Activated T-cell treated with anti-CD3 and anti-CD28 coated beads, Interleukin-2, amount 50 U/mL, for 48 hours (primary cell): ENCODE measurements around the gene FCGBP.
"Not testable (repeated sequence)": the region's sequence is repeated elsewhere in the genome, so short reads cannot be mapped to it uniquely, and the experiment has no call there.

Source experiments
- DNase-seq, 2 experiments: peaks; one replicate each; pipeline ENCODE4 v3.0.0-alpha.2; 2020

Gene FCGBP

DNA sequence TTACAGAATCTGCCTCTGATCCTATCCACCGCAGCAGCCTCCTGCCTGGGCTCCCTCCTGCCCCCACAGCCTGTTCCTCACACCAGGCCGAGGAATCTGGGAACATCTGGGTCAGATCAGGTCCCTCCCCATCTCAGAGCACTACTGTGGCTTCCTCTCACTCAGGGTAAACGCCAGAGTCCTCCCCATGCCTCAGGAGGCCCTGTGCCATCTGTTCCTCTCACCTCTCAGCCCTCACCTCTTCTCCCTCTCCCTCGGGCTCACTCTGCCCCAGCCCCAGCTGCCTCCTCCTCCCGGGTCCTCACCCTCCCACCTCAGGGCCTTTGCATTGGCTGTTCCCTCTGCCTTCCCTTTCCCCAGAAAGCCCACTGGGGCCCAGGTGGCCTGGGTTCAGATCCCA, 18.2 kb downstream of the FCGBP start:
- DNase-seq = no peak

DNA sequence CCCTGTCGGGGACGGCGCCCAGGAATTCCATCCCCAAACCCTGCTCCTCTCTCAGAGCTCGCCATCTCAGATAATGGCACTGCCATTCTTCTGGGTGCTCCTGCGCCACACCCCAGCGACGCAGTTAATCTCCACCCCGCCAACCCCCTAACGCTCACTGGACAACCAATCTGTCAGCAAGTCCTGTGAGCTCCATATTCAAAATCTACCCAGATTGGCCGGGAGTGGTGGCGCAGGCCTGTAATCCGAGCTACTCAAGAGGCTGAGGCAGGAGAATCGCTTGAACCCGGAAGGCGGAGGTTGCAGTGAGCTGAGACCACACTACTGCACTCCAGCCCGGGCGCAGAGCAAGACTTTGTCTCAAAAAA, 18.6 kb downstream of the FCGBP start:
- DNase-seq = no peak

DNA sequence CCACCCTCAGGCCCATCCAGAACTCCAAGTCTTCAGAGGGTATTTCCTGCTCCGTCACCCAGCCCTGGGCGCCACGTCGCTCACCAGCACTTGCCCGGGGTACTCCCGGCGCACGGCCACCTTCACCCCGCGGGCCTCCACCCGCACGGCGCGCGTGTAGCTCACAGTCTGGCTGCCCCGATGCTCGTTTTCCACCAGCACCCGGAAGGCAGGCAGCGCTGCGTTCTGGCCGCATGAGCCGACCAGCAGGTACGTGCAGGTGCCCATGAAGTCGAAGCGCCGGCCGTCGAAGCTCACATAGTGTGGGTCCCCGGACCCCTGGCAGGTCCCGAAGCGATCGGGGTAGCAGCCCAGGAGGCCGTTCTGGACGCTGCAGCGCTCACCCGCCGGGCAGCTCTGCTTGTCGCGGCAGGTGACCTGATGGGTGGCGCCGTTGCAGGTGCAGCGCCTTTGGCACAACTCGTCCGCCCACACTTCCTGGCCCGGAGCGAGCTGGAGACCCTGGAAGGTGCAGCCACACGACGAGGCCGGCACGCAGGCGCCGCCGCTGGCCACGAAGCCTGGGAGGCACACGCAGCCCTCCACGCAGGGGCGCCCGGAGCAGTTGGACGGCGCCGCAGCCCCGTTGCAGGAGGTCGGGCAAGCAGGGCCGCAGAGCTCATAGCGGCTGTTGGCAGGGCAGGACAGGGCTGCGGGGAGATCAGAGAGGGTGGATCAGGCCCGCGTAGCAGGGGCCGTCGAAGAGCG, 19.2 kb downstream of the FCGBP start:
- no peak for DNase-seq

DNA sequence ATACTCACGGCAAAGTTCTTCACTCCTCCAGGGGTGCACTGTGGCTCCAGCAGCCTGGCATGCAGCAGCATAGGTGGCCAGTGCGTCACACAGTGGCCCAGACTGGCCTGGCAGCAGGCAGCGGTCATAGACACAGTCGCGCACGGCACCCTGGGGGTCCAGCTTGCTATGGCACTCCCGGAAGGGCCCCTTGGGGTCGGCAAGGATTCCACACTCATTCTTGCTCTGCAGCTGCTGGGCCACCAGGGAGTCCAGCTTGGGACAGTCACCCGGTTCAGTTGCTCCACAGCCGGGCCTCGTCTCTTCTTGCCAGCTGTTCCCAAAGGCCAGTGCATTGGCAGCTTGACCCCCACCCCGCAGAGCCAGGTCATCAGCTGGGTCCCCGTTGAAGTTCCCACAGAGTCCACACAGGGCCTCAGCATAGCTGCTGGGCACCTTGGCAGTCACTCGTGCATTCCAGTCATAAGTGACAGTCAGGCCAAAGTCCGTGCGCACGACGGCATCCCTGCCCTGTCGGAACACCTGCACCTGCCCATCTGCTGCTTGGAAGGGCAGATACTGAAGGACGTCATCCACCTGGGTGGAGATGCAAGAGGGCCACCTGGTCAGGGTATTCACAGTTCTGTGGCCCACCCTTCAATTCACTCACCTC, 20.6 kb downstream of the FCGBP start:
- no peak for DNase-seq

DNA sequence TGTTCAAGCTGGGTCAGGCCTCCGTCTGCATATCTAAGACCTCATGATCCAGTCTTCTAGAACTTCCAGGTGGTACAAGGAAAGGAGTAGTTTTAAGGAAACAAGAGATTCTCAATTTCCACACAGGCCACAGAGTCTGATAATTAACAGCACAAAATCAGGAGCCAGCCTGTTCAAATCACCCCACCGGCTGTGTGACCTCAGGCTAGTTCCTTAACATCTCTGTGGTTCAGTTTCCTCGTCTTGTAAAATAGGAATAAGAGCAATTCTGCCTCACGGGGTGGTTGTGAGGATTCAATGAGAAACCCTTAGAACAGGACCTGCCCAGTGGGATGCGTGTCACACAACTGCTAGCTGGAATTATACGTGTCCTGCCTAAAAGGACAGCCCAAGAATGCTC, 25.6 kb downstream of the FCGBP start:
- no peak for DNase-seq

DNA sequence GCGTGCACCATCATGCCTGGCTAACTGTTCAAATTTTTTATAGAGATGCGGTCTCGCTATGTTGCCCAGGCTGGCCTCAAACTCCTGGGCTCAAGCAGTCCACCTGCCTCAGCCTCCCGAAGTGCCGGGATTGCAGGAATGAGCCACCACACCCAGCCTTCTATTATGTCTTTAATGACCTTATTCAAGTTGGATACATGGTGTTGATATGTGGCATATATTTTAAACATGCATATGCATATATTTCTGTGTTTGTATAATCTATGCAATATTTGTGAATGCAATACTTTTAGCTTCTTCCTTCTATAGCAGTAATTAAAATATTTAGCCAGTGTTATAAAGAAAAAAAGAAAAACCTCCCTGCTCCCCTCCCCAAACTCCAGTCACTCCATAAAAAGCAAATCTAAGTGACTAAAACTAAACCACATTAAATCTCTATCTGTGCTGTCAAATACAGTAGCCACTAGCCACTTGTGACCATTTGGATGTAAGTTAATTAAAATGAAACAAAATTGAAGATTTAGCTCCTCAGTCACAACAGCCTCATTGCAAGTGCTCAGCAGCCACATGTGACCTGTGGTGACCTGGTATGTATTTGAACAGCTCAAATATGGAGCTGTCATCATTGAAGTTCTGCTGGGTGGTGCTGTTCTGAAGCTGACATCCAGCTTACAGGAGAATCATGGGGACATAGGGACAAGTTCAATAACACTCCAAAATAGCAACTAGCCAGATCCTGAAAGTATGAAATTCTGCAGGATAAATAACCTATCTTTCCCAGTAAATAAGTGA, 27.4 kb downstream of the FCGBP start:
- DNase-seq = no peak

DNA sequence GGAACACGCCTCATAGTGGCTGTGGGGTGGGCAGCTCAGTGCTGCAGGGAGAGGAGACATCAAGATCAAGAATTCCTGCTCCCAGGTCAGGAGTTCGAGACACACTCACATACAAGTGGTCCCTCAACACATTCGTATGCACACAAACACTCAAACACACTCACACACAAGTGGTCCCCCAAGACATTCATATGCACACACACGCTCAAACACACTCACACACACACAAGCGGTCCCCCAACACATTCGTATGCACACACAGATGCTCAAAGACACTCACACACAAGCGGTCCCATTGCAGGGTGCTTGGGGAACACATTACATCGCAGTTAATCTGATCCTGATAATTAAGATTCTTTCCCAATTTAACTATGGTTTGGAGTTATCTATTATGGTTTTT, 28.2 kb downstream of the FCGBP start:
- peak in 1 of 2 experiments; percentile 14 for DNase-seq

DNA sequence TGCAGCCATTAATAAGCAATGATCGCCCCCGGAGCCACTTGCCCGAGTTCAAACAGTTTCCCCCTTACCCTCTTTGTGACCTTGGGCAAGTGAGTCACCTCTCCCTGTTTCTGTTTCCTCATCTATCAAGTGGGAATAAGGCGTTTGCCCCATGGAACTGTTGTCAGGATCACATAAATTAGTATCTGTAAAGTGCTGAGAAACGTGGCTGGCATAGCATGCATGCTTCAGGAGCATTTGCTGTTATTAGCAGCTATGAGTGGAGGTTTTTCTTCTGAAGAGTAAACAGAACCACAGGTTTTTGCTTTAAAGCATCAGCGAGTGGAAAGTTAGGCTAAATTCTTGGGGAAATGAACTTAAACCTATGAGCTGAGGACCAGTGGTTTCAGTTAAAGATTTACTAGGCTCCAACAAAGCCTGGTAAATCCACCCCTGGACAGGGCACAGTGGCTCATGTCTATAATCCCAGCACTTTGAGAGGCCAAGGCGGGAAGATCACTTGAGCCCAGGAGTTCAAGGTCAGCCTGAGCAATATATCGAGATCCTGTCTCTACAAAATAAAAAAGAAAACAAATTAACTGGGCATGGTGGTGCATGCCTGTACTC, 30.8 kb downstream of the FCGBP start:
- DNase-seq = not testable (repeated sequence)

DNA sequence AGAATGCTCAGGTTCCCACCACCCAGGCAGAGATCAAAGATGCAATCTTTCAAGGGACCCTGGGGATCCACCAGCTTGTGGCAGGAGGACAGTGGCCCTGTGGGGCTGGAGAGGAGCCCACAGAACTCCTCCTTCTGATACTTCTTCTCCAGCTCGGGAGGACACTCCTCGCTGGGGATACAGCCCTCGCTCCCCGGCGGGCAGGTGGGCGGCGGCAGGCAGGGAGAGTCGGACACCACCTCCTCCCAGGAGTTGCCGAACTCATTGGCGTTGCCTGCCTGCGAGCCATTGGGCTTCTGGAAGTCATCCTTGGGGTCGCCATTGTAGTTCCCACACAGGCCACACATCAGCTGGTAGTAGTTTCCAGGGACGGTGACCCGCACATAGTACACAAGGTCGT, 32.1 kb downstream of the FCGBP start:
- not testable (repeated sequence) for DNase-seq

DNA sequence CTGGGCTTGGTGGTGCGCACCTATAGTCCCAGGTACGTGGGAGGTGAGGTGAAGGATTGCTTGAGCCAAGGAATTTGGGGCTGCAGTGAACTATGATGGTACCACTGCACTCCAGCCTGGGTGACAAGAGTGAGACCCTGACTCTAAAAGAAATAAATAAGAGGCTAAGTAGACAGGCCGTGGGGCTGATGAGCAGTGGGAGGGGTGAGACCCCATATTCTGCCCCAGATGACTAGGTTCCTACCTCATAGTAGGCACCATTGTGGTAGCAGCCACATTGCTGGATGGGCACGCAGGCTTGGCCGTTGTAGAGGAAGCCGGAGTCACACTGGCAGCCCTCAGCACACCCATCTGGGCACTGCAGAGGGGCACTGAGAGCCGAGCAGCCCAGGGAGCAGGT, 32.8 kb downstream of the FCGBP start:
- DNase-seq = not testable (repeated sequence)

DNA sequence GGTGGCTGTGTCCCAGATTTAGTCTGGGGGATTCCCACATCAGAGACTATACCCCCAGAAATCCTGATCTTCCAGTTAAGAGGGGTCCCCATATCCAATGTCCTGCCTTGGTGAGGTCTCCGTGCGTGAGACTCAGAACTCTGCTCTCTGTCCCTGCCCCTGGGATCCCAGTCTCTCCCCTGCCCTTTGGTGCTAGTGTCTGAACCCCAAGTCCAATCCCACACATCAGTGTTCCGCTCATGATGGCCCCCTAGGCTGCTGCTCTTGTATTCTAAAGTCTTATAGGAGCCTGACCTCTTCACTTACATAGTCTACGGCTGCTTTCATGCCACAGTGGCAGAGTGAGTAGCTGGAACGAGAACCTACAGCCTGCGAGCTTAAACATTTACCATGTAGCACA, 35.6 kb downstream of the FCGBP start:
- not testable (repeated sequence) for DNase-seq

DNA sequence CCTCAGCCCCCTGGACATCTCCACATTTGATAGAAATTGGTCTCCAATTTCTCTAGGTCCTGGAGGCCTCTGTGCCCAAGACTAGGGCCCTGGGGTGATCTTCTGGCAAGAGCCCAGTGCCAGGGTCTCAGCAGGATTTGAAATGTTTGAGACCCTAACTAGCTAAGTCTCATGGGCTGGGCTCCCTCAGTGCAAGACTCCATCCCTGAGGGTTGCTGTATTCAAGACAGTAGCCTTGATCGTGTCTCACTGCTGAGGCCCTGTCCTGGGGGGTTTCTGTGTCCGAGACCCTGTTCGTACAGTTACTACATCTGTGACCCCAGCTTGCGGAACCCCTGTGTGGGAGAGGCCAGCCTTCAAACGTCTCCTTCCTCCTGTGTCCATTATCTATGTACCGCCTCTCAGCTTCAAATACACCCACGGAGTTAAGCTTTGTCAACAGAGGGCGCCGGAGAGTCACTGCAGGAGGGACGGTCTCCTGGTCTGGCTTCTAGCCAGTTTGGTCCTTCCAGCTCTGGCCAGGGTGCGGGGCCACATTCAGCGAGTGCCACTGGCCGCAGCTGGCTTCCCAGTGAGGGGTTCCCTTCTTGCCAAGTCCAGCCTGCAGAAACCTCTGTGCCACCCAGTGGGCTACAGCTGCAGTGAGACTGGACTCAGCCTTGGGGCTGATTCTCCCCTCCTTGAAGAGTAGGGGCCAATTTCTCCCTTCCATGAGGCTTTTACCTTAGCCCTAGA, 36.8 kb downstream of the FCGBP start:
- peak; percentile 60 for DNase-seq

DNA sequence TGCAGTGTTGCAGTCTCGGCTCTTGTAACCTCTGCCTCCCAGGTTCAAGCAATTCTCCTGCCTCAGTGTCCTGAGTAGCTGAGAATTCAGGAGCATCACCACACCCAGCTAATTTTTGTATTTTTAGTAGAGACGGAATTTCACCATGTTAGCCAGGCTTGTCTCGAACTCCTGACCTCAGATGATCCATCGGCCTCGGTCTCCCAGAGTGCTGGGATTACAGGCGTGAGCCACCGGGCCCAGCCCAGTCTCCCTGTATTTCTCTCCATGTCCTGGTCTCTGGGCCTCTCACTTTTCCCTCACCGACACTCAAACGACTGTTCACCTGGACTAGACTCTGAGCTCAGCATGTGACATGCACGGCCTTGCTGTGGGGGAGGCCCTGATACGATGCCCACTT, 39.3 kb downstream of the FCGBP start:
- DNase-seq = not testable (repeated sequence)

DNA sequence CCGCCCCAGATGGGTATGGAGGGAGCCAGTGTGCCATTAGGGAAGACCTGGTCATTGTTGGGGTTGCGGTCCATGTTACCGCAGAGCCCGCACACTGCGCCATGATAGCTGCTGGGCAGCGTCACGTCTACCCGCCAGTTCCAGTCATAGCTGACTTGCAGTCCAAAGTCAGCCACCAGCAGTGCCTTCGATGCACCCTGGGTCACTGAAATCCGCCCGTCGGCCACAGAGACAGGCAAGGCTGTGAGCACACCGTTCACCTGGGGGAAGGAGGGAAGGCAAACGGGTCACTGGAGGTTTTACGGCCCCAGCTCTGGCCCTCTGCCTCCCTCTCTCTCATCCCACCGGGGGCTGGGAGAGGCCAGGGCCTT, 40.2 kb downstream of the FCGBP start:
- not testable (repeated sequence) for DNase-seq

DNA sequence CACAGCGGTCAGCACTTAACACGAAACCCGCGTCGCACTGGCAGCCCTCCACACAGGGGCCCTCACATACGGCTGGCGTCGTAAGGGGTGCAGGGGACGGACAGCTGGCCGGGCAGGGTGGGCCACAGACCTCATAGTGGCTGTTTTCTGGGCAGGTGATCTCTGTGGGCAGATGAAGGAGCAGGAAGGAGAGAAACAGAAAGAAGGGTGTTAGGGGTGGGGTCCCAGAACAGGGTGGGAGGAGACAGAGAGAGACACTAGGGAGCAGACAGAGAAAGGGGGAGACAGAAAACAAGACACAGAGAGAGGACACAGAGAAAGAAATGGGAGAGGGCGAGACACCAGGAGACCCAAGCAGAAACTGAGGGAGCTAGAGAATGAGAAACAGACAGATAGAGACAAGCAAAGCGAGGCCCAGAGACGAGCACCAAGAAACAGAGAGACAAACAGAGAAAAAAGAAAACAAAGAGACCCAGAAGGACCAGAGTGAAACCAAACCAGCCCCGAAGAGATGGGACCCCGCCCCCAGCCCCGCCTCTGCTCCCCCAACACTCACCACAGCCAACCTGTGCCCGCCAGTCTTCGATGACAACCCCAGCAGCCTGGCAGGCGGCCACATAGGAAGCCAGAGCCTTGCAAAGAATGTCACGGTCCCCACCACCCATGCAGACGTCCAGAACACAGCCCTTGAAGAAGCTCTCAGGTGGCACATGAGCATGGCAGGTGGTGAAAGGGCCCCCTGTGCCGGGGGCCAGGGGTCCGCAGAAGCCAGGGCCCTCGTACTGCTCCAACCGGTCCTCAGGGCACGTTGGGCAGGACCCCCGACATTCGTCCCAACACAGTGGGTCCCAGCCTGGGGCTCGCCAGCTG, 40.8 kb downstream of the FCGBP start:
- peak; percentile 63 to 69 for DNase-seq

DNA sequence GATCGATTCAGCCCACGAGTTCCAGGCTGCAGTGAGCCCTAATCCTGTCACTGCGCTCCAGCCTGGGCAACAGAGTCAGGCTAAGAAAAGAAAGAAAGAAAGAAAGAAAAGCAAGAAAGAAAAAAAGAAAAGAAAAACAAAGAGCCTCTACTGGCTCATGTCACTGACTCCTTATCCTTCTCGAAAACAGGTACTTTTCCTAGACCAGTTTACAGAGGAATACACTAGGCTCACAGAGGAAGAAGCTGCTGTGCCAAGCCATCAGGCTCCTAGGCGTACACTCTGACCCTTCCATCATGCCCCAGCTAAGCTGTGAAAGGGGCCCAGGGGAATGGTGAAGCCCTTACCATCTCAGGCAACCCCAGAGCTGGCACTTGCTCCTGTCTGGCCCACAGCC, 41.9 kb downstream of the FCGBP start:
- DNase-seq = not testable (repeated sequence)

DNA sequence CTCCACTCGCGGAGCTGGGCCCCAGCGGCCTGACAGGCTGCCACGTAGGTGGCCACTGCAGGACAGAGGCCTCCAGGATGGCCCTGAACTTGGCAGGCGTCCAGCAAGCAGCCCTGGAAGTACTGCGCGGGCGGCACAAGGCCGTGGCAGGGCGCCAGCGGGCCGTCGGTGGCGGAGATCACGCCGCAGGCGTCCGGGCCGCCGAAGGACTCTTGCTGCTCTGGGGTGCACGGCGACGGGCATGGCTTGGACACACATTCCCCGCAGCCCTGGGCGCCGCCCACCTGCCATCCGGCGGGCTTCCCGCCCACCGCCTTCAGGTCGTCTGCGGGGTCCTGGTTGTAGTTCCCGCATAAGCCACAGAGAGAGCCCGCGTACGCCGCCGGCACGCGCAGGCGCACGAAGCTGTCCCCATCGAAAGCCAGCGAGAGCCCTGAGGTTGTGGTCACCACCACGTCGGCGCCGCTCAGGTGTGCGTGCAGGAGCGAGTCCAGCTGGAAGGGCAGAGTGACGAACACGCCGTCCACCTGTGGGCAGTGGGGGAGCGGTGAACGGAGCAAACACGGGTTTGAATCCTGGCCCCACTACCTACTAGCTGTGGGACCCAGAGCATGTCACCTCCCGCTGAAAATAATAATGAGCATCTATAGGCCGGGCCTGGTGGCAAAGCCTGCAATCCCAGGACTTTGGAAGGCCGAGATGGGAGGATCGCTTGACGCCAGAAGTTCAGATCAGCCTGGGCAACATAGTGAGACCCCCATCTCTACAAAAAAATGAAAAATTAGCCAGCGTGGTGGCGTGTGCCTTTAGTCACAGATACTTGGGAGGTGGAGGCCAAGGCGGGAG, 42.6 kb downstream of the FCGBP start:
- not testable (repeated sequence) for DNase-seq

DNA sequence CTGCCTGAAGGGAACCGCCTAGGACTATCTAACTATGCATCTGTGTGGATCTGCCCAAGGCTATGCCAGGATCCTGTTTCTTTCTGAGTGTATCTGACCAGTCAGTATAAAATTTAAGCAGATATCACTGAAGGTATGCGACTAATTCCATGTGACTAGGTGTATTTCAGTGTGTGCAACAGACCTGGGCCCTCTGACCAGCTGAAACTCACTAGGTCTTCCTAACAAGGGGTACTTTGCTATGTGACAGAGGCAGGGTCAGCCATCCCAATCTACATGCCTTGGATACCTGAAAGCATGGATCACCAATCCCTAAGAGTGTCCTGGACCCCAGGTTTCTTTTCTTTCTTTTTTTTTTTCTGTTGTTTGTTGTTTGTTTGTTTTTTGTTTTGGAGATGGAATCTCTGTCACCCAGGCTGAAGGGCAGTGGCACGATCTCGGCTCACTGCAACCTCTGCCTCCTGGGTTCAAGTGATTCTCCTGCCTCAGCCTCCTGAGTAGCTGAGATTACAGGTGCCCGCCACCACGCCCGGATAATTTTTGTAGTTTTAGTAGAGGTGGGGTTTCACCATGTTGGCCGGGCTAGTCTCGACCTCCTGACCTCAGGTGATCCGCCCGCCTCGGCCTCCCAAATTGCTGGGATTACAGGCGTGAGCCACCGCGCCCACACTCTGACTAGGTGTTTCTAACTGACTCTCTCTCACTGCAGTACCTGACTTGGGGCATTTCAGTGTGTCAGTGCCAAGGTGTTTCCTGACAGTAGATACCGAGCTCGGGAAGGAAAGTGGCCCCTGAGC, 43.5 kb downstream of the FCGBP start:
- no peak for DNase-seq

DNA sequence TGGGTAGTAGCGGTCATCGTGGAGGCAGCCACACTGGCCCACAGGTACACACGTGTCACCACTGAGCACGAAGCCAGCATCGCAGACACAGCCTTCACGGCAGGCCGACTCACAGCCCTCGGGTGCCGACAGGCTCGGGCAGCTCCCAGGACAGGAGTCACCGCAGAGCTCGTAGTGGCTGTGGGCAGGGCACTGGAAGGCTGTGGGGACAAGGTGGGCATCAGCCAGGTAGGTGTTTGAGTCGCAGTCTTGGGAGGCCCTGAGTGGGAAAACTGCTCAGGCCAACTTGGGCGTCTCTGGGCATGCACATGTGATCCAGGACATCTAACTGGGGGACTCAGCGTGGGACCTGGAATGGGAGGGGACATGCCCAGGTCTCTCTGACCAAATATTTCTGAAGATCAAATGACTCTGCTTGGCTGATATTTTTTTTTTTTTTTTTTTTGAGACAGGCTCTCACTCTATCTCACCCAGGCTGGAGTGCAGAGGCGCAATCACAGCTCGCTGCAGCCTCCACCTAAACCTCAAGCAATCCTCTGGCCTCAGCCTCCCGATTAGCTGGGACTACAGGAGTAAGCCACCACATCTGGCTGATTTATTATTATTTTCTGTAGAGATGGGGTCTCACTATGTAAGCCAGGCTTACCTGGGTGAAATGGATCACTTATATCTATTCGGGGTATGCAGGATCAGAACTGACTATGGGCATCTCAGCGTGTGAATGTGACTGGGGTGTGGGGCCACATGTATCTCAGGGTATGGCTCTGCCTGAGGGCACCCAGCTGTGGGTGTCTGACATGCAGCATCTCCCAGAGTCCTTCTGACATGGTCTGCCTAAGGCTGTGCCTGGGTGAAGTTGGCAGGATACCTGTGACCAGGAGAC, 44.3 kb downstream of the FCGBP start:
- DNase-seq = not testable (repeated sequence)
